Measurements from ENCODE around the gene ZEB2. TPM values are rescaled to one million over a fixed set of nuclear protein-coding genes. Genes with fewer than 3 reads are reported as not detected.

The ZEB2 gene
- total RNA-seq, 1 experiment from 2014 or later, result 1.2 TPM

DNA sequence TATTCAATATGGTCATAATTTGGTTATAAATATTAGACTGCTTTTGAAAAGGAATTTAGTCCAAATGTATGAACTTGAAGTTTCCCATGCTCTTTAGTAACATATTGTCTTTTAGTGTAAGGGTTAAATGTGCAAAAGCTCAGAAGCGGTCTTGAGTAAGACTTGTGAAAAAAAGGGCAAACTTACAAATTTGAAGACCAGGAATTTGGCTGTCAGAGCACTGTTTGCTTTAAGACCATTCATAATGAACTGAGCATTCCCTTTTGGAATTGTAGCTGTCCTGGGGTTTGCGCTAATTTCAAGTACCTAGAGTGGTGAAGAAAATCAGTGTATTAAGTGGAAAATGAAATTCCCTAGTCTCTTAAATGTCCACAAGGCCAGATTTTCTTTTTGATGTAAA is 6.9 kb upstream of the ZEB2 start:
- Histone ChIP-seq H3K14ac (ENCODE audit: insufficient read depth, low read length) (no peak overlapping the region), H3K9ac (ENCODE audit: extremely low read depth, insufficient read length, low read length) (no peak overlapping the region), H3K4me2 (ENCODE audit: insufficient read depth, insufficient read length, low read length) (no peak overlapping the region), H2BK15ac (ENCODE audit: low read depth, low read length) (no peak overlapping the region), H3K18ac (ENCODE audit: insufficient read length, low read depth, low read length) (no peak overlapping the region), H3K27ac (ENCODE audit: insufficient read length, low read depth, low read length) (no peak overlapping the region), H2AFZ (ENCODE audit: low read length) (no peak overlapping the region), H3K27me3 (ENCODE audit: insufficient read depth, low read length) (no peaks in the 10 kb centered on the region; the same call in 1 of the 2 replicates), H4K20me1 (ENCODE audit: control insufficient read depth, insufficient read depth, insufficient read length) (no peaks in the 10 kb centered on the region), H3K79me1 (ENCODE audit: insufficient read depth, low read depth, low read length, poor library complexity, severe bottlenecking) (no peaks in the 10 kb centered on the region), H3K4ac (ENCODE audit: low read depth, low read length) (no peak overlapping the region), H2BK5ac (ENCODE audit: insufficient read length, low read length) (no peak overlapping the region), H3K9me3 (ENCODE audit: control insufficient read depth, low read depth, low read length) (no peaks in the 10 kb centered on the region), H2BK20ac (ENCODE audit: low read depth, low read length, poor library complexity, severe bottlenecking) (no peak overlapping the region), H3K4me1 (ENCODE audit: insufficient read depth, low read length) (no peaks in the 10 kb centered on the region), H3K79me2 (ENCODE audit: insufficient read depth, low read length) (no peaks in the 10 kb centered on the region), H2AK5ac (ENCODE audit: insufficient read length, low read length) (no peak overlapping the region), H4K8ac (replicated peaks; ENCODE audit: insufficient read length, low read depth, low read length) (no peak overlapping the region), H4K91ac (ENCODE audit: insufficient read length, low read depth, low read length) (no peak overlapping the region), H3K56ac (ENCODE audit: insufficient read length, low read depth, low read length) (no peak overlapping the region), H2BK12ac (ENCODE audit: insufficient read length, low read depth, low read length) (no peak overlapping the region), H2BK120ac (ENCODE audit: low read depth, low read length, poor library complexity, severe bottlenecking) (no peak overlapping the region), H3K23me2 (ENCODE audit: insufficient read length, low read depth, low read length, poor library complexity, severe bottlenecking) (peaks cover 20% of the 10 kb centered on the region), H3K23ac (ENCODE audit: insufficient read length, low read depth, low read length) (no peak overlapping the region), H3T11ph (ENCODE audit: low read length) (no peak overlapping the region), H4K5ac (ENCODE audit: insufficient read length, low read depth, low read length) (no peak overlapping the region)
- H3K27ac Mint-ChIP-seq, result no peak overlapping the region
- peaks cover 3% of the 10 kb centered on the region for H3K27me3 Mint-ChIP-seq (ENCODE audit: low read depth)
- H3K4me1 Mint-ChIP-seq, result peaks cover 25 to 27% of the 10 kb centered on the region in 2 experiments
- no peak for TF ChIP-seq CTCF (conservative IDR thresholded peaks at IDR 0.05)
- no peaks in the 10 kb centered on the region; a peak in 1 of 5 replicates for H3K9me3 Mint-ChIP-seq
- no CpG with 5 or more reads among the region's 2 CpGs for WGBS (ENCODE audit: extremely low coverage, insufficient read length, low lambda C conversion rate)
- H3K4me3 Mint-ChIP-seq, result no peak overlapping the region
- no peaks in the 10 kb centered on the region for H3K36me3 Mint-ChIP-seq (ENCODE audit: insufficient read depth in 1 of 3, low read depth in 3 of 3)
- no peak for DNase-seq

Data from H9 (cell line).